Dendritic cell treated with granulocyte-macrophage colony-stimulating factor and Interleukin-4, amounts not matched to agents 40 ng/mL and 50 ng/mL, for 4 days (primary cell): ENCODE data around the gene SFTPD.

Source experiments
- H3K27ac Mint-ChIP-seq: one replicate; pipeline ENCODE4 v1.8.0; 2022; ENCODE audit warnings: mild to moderate bottlenecking, mixed read lengths
- H3K27me3 Mint-ChIP-seq: one replicate; pipeline ENCODE4 v1.8.0; 2022; ENCODE audit warnings: mild to moderate bottlenecking, mixed read lengths
- H3K36me3 Mint-ChIP-seq: one replicate; pipeline ENCODE4 v1.8.0; 2022; ENCODE audit warnings: low read depth, mixed read lengths
- H3K4me1 Mint-ChIP-seq: one replicate; pipeline ENCODE4 v1.8.0; 2022; ENCODE audit warnings: low read depth, mixed read lengths
- H3K4me3 Mint-ChIP-seq: one replicate; pipeline ENCODE4 v1.8.0; 2022; ENCODE audit warnings: mild to moderate bottlenecking, moderate library complexity, mixed read lengths
- H3K9me3 Mint-ChIP-seq: one replicate; pipeline ENCODE4 v1.8.0; 2022; ENCODE audit warnings: mixed read lengths
- intact Hi-C: fragments of 100-400 bp; cut with micrococcal nuclease; formaldehyde crosslinking; loops from one replicate; pipeline ENCODE4 v1.15.0; 2022

Gene SFTPD

GRCh38 chr10:79979976-79980687, 31.2 kb upstream of the SFTPD start:
- Mint-ChIP-seq H3K27ac (no peak overlapping the region), H3K36me3 (no peaks in the 10 kb centered on the region), H3K9me3 (peaks cover 25% of the 10 kb centered on the region), H3K27me3 (peaks cover 60% of the 10 kb centered on the region), H3K4me1 (peaks cover 28% of the 10 kb centered on the region), H3K4me3 (no peak overlapping the region)
- intact Hi-C loops: no loop called here

DNA sequence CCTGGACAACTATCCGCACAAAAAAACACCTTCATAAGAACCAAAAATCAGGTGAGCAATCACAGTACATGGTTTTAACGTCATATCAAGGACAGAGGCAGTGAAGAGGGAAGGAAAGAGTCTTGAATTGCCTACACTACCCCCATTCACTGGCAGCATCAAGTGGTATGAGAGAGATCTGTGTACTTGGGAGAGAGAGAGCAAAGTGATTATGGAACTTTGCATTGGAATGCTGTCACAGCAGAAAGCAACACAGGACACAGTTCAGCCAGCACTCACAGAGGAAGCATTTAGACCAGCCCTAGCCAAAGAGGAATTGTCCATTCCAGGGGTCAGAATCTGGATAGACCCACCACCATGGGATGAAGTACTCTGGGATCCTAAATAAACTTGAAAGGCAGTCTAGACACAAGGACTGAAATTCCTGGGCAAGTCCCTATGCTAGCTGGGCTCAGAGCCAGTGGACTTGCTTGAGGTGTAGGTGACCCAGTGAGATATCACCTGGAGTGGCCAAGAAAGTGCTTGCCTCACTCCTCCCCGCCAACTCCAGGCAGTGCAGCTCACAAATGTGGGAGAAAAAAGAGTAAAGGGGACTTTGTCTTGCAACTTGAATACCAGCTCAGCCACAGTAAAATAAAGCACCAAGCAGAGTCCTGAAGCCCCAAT, 30.5 kb upstream of the SFTPD start:
- no peak overlapping the region for H3K4me3 Mint-ChIP-seq
- intact Hi-C loops: no loop called here
- no peaks in the 10 kb centered on the region for H3K36me3 Mint-ChIP-seq

DNA sequence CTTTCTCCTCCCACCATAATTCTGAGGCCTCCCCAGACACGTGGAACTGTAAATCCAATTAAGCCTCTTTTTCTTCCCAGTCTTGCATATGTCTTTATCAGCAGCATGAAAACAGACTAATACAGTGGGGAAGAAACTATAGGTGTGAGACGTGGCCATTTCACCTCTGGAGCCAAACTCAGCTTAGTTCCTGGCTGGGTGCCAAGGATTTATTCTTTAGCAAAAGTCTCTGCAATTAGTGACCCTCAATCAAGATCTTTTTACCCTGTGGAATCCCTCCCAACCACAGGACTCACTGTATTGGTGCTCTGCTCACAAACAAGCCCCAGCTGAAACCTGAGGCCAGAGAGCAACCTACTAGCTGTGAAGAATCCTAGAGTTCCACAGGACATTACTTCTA, 28.1 kb upstream of the SFTPD start:
- H3K9me3 Mint-ChIP-seq: peaks cover 32% of the 10 kb centered on the region
- peaks cover 51% of the 10 kb centered on the region for H3K27me3 Mint-ChIP-seq
- H3K4me3 Mint-ChIP-seq: no peak overlapping the region
- peaks cover 5% of the 10 kb centered on the region for H3K4me1 Mint-ChIP-seq
- H3K27ac Mint-ChIP-seq: no peak overlapping the region
- no peaks in the 10 kb centered on the region for H3K36me3 Mint-ChIP-seq
- intact Hi-C loops: no loop called here

More for the DNA sequence above, 30.5 kb upstream of the SFTPD start:
- H3K27me3 Mint-ChIP-seq: peaks cover 61% of the 10 kb centered on the region
- H3K9me3 Mint-ChIP-seq: peaks cover 32% of the 10 kb centered on the region
- H3K4me1 Mint-ChIP-seq: peaks cover 23% of the 10 kb centered on the region
- no peak overlapping the region for H3K27ac Mint-ChIP-seq

DNA sequence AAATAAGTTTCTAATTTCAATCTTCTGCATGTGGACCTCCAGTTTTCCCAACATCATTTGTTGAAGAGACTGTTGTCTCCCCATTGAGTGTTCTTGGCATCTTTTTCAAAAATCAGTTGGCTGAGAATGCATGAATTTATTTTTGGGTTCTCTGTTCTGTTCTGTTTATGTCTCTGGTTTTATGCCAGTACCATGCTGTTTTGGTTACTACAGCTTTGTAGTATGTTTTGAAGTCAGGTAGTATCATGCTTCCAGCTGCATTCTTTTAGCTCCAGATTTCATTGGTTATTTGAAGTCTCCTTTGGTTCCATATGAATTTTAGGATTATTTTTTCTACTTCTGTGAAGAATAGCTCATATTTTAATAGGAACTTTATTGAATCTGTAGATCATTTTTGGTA, 21.2 kb upstream of the SFTPD start:
- no peak overlapping the region for H3K4me3 Mint-ChIP-seq
- H3K36me3 Mint-ChIP-seq: no peaks in the 10 kb centered on the region
- intact Hi-C loops: no loop called here
- no peak overlapping the region for H3K27ac Mint-ChIP-seq
- peaks cover 29% of the 10 kb centered on the region for H3K27me3 Mint-ChIP-seq
- H3K9me3 Mint-ChIP-seq: peaks cover 18% of the 10 kb centered on the region
- no peaks in the 10 kb centered on the region for H3K4me1 Mint-ChIP-seq

DNA sequence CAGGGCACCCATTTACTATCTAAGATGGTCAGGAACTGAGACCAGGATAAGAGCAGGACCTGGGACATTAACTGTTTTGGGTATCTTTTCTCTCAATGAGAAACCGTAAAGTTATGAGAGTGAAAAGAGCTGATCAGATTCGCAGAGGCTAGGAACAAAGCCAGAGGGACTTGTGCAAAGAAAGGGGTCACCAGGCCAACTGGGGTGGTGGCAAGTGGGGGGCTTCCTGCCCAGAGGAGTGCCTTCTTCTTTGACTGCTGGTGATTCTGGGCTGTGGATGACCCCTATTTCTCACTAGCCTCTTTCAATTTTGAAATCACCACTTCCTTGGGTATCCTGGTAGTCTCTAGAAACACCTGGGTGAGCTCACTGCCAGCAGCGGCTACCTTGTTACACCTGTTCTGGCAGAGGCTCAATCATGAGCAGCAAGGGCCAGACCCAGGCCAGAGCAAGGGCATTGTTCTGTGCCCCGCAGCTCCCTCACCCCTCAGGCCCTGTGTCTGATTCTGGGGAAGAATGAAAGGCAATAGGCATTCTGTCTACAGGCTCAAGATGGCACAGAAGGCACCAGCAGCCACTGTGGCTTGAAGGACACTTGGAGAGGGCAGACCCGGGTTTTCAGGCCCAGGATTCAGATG, 999 bp downstream of the SFTPD start:
- Mint-ChIP-seq H3K4me3 (no peak overlapping the region), H3K36me3 (no peaks in the 10 kb centered on the region), H3K27ac (no peak overlapping the region), H3K4me1 (peaks cover 27% of the 10 kb centered on the region), H3K9me3 (peaks cover 16% of the 10 kb centered on the region), H3K27me3 (peaks cover 48% of the 10 kb centered on the region)
- intact Hi-C loops: no loop called here

- Mint-ChIP-seq H3K4me3 (no peak overlapping the region), H3K9me3 (peaks cover 10% of the 10 kb centered on the region), H3K27me3 (peaks cover 43% of the 10 kb centered on the region), H3K36me3 (no peaks in the 10 kb centered on the region), H3K27ac (no peak overlapping the region), H3K4me1 (peaks cover 35% of the 10 kb centered on the region)
- intact Hi-C loops: no loop called here
These were observed 1.9 kb downstream of the SFTPD start for GRCh38 chr10:79947083-79947415.

- Mint-ChIP-seq H3K27me3 (peaks cover 43% of the 10 kb centered on the region), H3K4me3 (no peak overlapping the region), H3K9me3 (peaks cover 7% of the 10 kb centered on the region), H3K36me3 (no peaks in the 10 kb centered on the region), H3K27ac (no peak overlapping the region), H3K4me1 (peaks cover 41% of the 10 kb centered on the region)
- intact Hi-C loops: no loop called here
These were observed 2.4 kb downstream of the SFTPD start for GRCh38 chr10:79946271-79947082.

GRCh38 chr10:79944428-79945395, 4.2 kb downstream of the SFTPD start:
- H3K4me3 Mint-ChIP-seq: no peak overlapping the region
- H3K4me1 Mint-ChIP-seq: peaks cover 56% of the 10 kb centered on the region
- H3K36me3 Mint-ChIP-seq: no peaks in the 10 kb centered on the region
- H3K27ac Mint-ChIP-seq: no peak overlapping the region
- H3K27me3 Mint-ChIP-seq: peaks cover 49% of the 10 kb centered on the region
- no peaks in the 10 kb centered on the region for H3K9me3 Mint-ChIP-seq
- intact Hi-C loops: no loop called here

- Mint-ChIP-seq H3K4me1 (peaks cover 56% of the 10 kb centered on the region), H3K27ac (no peak overlapping the region), H3K4me3 (no peak overlapping the region), H3K27me3 (peaks cover 49% of the 10 kb centered on the region), H3K36me3 (no peaks in the 10 kb centered on the region), H3K9me3 (no peaks in the 10 kb centered on the region)
- intact Hi-C loops: no loop called here
These were observed 5.0 kb downstream of the SFTPD start for GRCh38 chr10:79943871-79944270.

DNA sequence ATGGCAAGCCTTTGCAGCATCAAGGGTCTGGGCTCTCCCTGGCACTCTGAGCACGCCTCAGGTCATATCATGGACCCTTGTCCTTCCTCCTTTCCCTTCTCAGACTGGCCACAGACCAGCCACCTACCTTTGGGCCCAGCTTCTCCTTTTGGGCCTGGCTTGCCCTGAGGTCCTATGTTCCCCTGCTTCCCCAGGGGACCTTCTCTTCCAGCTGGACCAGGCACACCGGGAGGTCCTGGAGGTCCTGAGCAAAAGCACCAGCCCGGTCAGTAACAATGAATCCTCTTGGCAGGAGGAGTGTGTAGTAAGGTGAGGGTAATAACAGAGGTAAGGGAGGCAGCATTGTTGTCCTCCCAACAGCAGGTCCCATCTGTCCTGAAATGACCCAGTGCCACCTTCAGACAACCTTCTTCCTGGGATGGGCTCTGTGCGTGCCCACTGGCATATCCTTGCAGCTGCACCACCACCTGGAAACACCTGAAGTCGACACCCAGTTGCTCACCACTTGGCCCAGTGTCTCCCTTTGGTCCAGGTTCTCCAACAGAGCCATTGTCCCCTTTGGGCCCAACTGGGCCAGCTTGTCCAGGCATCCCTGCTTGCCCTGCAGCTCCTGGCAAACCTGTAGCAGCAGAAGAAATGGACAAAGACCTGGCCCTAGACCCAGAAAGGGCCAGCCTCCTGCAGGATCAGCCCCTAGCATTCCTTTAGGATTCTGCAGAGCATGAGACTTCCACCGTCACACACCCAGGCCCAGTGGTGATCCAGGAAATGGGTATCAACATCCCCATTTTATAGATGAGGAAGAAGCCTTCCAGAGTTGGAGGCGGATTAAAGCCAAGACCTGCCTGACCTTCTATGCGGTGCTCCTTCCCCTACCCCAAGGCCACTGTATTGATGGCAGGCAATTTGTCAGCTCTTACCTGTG, 6.4 kb downstream of the SFTPD start:
- intact Hi-C loops: no loop called here

DNA sequence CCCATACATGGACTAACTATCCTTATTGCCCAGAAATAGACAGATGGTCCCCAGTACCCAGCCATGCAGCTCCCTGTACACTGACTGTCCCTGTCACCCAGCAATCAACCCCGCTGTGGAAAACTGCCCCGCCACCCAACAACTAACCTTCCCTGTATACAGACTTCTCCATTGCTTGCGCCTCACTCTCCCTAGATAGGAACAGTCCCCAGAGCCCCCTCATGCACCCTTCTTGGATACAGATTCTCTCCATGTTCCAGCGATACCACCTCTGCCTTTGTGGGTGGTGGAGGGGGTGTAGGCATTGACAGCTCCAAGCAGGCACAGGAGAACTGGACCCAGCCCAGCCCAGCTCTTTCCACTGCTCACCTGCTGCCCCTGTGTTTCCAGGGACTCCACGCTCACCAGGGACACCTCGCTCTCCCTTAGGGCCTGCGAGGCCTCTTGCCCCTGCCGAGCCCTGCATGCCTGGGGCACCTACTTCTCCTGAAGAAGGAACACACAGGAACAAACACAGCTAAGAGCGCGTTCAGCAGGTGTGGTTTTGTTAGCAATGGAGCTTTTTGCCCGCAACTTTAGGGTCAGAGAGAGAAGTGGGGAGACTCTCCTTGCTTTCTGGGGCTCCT, 7.2 kb downstream of the SFTPD start:
- H3K9me3 Mint-ChIP-seq: no peaks in the 10 kb centered on the region
- no peaks in the 10 kb centered on the region for H3K36me3 Mint-ChIP-seq
- peak overlapping the region; percentile 43 for H3K27ac Mint-ChIP-seq
- H3K4me3 Mint-ChIP-seq: no peak overlapping the region
- peaks cover 66% of the 10 kb centered on the region for H3K4me1 Mint-ChIP-seq
- H3K27me3 Mint-ChIP-seq: peaks cover 44% of the 10 kb centered on the region
- intact Hi-C loops: no loop called here

More for the DNA sequence above, 6.4 kb downstream of the SFTPD start:
- Mint-ChIP-seq H3K27me3 (peaks cover 43% of the 10 kb centered on the region), H3K36me3 (no peaks in the 10 kb centered on the region), H3K4me3 (no peak overlapping the region), H3K9me3 (no peaks in the 10 kb centered on the region), H3K4me1 (peaks cover 58% of the 10 kb centered on the region), H3K27ac (peak overlapping the region; percentile 43)

DNA sequence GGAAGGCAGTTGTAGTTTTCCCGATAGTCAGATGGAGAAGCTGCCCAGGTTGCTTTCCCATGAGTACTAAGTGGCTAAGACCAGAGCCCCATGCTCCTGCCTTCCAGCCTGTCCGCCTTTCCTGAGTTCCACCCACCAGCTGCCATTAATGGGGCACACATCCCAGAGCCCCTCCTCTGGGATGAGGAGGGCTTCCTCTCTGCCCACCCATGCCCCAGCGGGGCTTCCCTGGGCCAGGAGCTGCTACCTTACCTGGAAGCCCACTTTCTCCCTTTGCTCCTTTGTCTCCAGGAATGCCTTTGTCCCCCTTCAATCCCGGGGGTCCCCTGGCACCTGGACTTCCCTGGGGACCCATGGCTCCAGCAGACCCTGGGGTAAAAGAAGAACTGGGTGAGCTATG, 7.8 kb downstream of the SFTPD start:
- H3K27me3 Mint-ChIP-seq: peaks cover 48% of the 10 kb centered on the region
- peak overlapping the region; percentile 43 for H3K27ac Mint-ChIP-seq
- H3K9me3 Mint-ChIP-seq: no peaks in the 10 kb centered on the region

More for the DNA sequence above, 7.8 kb downstream of the SFTPD start:
- intact Hi-C loops: no loop called here
- H3K36me3 Mint-ChIP-seq: no peaks in the 10 kb centered on the region
- H3K4me1 Mint-ChIP-seq: peaks cover 72% of the 10 kb centered on the region
- H3K4me3 Mint-ChIP-seq: no peak overlapping the region
